SH-SY5Y (cell line): ENCODE data around the gene SLC9A9.

Source experiments
- GATA2 ChIP-seq: IDR thresholded peaks from 2 replicates; pipeline ENCODE4 v1.6.1; 2011; ENCODE audit warnings: mild to moderate bottlenecking, low read depth, low read length
- GATA3 ChIP-seq: IDR thresholded peaks from 2 replicates; pipeline ENCODE4 v1.6.1; 2011; ENCODE audit warnings: low read depth, mild to moderate bottlenecking, low read length, moderate library complexity

Gene SLC9A9

GRCh38 chr3:143416229-143416628 lies 432.0 kb downstream of the SLC9A9 start:
- TF ChIP-seq GATA2: no peak

- TF ChIP-seq GATA2 (no peak), GATA3 (no peak)
Observed at GRCh38 chr3:143414571-143415253, 433.6 kb downstream of the SLC9A9 start.

GRCh38 chr3:143413372-143413771 lies 434.9 kb downstream of the SLC9A9 start:
- no peak for TF ChIP-seq GATA2

GRCh38 chr3:143412084-143412483 lies 436.2 kb downstream of the SLC9A9 start:
- TF ChIP-seq GATA3 (no peak), GATA2 (no peak)

GRCh38 chr3:143410259-143410658 lies 438.0 kb downstream of the SLC9A9 start:
- TF ChIP-seq GATA3: no peak
- TF ChIP-seq GATA2: no peak

GRCh38 chr3:143408771-143409170 lies 439.5 kb downstream of the SLC9A9 start:
- TF ChIP-seq GATA2 (no peak), GATA3 (no peak)

- TF ChIP-seq GATA2: no peak
- TF ChIP-seq GATA3: no peak
Observed at GRCh38 chr3:143402602-143403001, 445.7 kb downstream of the SLC9A9 start.

- no peak for TF ChIP-seq GATA2
- TF ChIP-seq GATA3: no peak
Observed at GRCh38 chr3:143396790-143397189, 451.5 kb downstream of the SLC9A9 start.

- no peak for TF ChIP-seq GATA2
- TF ChIP-seq GATA3: no peak
Observed at GRCh38 chr3:143389388-143389787, 458.9 kb downstream of the SLC9A9 start.

GRCh38 chr3:143387425-143387824 lies 460.8 kb downstream of the SLC9A9 start:
- TF ChIP-seq GATA2 (no peak), GATA3 (no peak)

GRCh38 chr3:143384076-143384475 lies 464.2 kb downstream of the SLC9A9 start:
- no peak for TF ChIP-seq GATA3
- no peak for TF ChIP-seq GATA2

GRCh38 chr3:143383421-143383820 lies 464.8 kb downstream of the SLC9A9 start:
- TF ChIP-seq GATA3 (no peak), GATA2 (no peak)

- TF ChIP-seq GATA3: no peak
- TF ChIP-seq GATA2: no peak
Observed at GRCh38 chr3:143382816-143383215, 465.5 kb downstream of the SLC9A9 start.

- no peak for TF ChIP-seq GATA3
- TF ChIP-seq GATA2: no peak
Observed at GRCh38 chr3:143380449-143380848, 467.8 kb downstream of the SLC9A9 start.

- TF ChIP-seq GATA3: no peak
- TF ChIP-seq GATA2: no peak
Observed at GRCh38 chr3:143375698-143376097, 472.6 kb downstream of the SLC9A9 start.

- TF ChIP-seq GATA2 (no peak), GATA3 (no peak)
Observed at GRCh38 chr3:143367171-143367570, 481.1 kb downstream of the SLC9A9 start.
